Measurements from ENCODE around the gene RPP38.

DNA sequence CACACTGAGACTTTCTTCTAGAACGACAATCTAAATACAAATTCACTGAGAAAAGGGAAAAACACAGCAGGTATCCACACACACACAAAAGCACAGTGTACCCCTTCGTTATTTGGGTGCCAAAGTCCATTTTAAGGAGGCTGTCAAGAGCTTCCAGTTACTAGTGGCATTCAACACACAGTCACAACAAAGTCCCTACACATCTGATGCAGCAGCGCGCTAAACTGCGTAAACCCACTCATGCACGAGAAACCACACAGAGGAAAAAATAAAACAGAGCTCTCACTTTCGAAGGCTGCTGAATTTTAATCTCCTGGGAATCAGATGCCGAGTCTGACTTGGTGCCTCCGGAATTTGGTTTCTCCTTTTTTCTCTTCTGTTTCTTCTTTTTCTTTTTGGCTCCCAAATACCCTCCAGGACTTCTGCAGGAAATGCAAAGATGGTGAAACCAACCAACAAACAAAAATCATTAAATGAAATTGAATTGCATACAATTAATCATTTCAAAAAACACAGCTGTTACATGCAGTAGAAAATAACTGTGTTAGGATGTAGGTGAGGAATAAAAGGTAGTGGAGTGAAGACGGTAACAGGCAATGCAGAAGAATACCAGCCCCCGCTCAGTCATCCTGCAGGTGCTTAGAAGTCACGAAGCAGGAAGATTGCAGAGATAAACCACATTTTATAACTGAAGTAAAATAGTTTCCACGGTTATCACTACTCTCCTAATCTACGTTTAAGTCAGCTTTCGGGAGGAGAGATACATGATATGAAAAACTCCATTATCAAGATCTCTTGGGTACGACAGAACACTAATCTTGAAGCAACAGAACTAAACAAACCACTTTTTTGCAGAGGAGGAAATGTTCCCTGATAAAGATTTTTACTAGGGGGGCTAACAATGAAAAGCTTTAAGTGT is 44.2 kb downstream of the RPP38 start:
- TF ChIP-seq EZH2phosphoT487 (IDR thresholded peaks at IDR 0.05; ENCODE audit: insufficient read depth, low read depth) (no peak), EZH2 (IDR thresholded peaks at IDR 0.05; ENCODE audit: insufficient read depth, poor library complexity, severe bottlenecking) (no peak)
